ENCODE data around the gene MUC20. TPM values are rescaled to one million over a fixed set of nuclear protein-coding genes. Genes with fewer than 3 reads are reported as not detected.
A peak's percentile ranks its signal among the peaks of the same experiment; 100 is the strongest.
"Not testable (repeated sequence)": the region's sequence is repeated elsewhere in the genome, so short reads cannot be mapped to it uniquely, and the experiment has no call there.

Gene MUC20
- total and polyA plus RNA-seq, 4 donors: 2.9 to 17.8 (median 11.1) TPM

- H3K9me3 ChIP-seq (ENCODE audit: control insufficient read depth, low read length); H3K4me1 ChIP-seq (ENCODE audit: control insufficient read depth in 1 of 2, insufficient read depth in 2 of 2, low read length in 2 of 2); H3K27ac ChIP-seq (ENCODE audit: low read depth in 1 of 2, low read length in 2 of 2); H3K36me3 ChIP-seq (ENCODE audit: control insufficient read depth in 1 of 2, insufficient read depth in 2 of 2, low read length in 1 of 2); H3K27me3 ChIP-seq (ENCODE audit: control insufficient read depth in 1 of 2, insufficient read depth in 2 of 2, low read length in 1 of 2); H3K4me3 ChIP-seq (ENCODE audit: low read length in 2 of 2); intact Hi-C loops (cut with DNase I); ATAC-seq (ENCODE audit: low FRiP score): not testable (repeated sequence)
- 81 to 83% methylated on average over 8 of the region's 11 CpGs for WGBS, 2 donors
- peak in 1 of 2 donors; percentile 64 for DNase-seq
Measured at GRCh38 chr3:195691596-195692353, 29.0 kb upstream of the MUC20 start.

GRCh38 chr3:195692354-195692685, 28.5 kb upstream of the MUC20 start:
- Histone ChIP-seq H3K27me3 (ENCODE audit: control insufficient read depth in 1 of 2, insufficient read depth in 2 of 2, low read length in 1 of 2) (no peaks in the 10 kb centered on the region), H3K4me1 (ENCODE audit: control insufficient read depth in 1 of 2, insufficient read depth in 2 of 2, low read length in 2 of 2) (peaks cover 0 to 2% of the 10 kb centered on the region in 2 donors), H3K9me3 (ENCODE audit: control insufficient read depth, low read length) (no peaks in the 10 kb centered on the region), H3K4me3 (ENCODE audit: low read length in 2 of 2) (no peak overlapping the region), H3K36me3 (ENCODE audit: control insufficient read depth in 1 of 2, insufficient read depth in 2 of 2, low read length in 1 of 2) (peaks cover 2 to 3% of the 10 kb centered on the region in 2 donors), H3K27ac (ENCODE audit: low read depth in 1 of 2, low read length in 2 of 2) (no peak overlapping the region)
- ATAC-seq (ENCODE audit: low FRiP score) (no peak), DNase-seq (peak in 1 of 2 donors; percentile 66)
- WGBS, 2 donors: 33 to 38% methylated on average over 5 of the region's 5 CpGs
- intact Hi-C loops (cut with DNase I): no loop called here

GRCh38 chr3:195692781-195693427, 27.9 kb upstream of the MUC20 start:
- no peaks in the 10 kb centered on the region for H3K9me3 ChIP-seq (ENCODE audit: control insufficient read depth, low read length)
- peaks cover 2 to 3% of the 10 kb centered on the region in 2 donors for H3K36me3 ChIP-seq (ENCODE audit: control insufficient read depth in 1 of 2, insufficient read depth in 2 of 2, low read length in 1 of 2)
- H3K27ac ChIP-seq (ENCODE audit: low read depth in 1 of 2, low read length in 2 of 2): no peak overlapping the region
- 55 to 64% methylated on average over 5 of the region's 5 CpGs for WGBS, 2 donors
- no peak overlapping the region for H3K4me3 ChIP-seq (ENCODE audit: low read length in 2 of 2)
- H3K27me3 ChIP-seq (ENCODE audit: control insufficient read depth in 1 of 2, insufficient read depth in 2 of 2, low read length in 1 of 2): no peaks in the 10 kb centered on the region
- DNase-seq (peak in 1 of 2 donors; percentile 56), ATAC-seq (ENCODE audit: low FRiP score) (no peak)
- intact Hi-C loops (cut with DNase I): no loop called here
- peaks cover 0 to 2% of the 10 kb centered on the region in 2 donors for H3K4me1 ChIP-seq (ENCODE audit: control insufficient read depth in 1 of 2, insufficient read depth in 2 of 2, low read length in 2 of 2)

- peak in 1 of 2 donors; percentile 55 for DNase-seq
- intact Hi-C loops (cut with DNase I): no loop called here
- no peaks in the 10 kb centered on the region for H3K27me3 ChIP-seq (ENCODE audit: control insufficient read depth in 1 of 2, insufficient read depth in 2 of 2, low read length in 1 of 2)
- H3K4me1 ChIP-seq (ENCODE audit: control insufficient read depth in 1 of 2, insufficient read depth in 2 of 2, low read length in 2 of 2): peaks cover 0 to 2% of the 10 kb centered on the region in 2 donors
- 87 to 88% methylated on average over 13 of the region's 13 CpGs for WGBS, 2 donors
- no peaks in the 10 kb centered on the region for H3K9me3 ChIP-seq (ENCODE audit: control insufficient read depth, low read length)
- no peak overlapping the region for H3K27ac ChIP-seq (ENCODE audit: low read depth in 1 of 2, low read length in 2 of 2)
- ATAC-seq (ENCODE audit: low FRiP score): no peak
- H3K4me3 ChIP-seq (ENCODE audit: low read length in 2 of 2): no peak overlapping the region
- peaks cover 2 to 3% of the 10 kb centered on the region in 2 donors for H3K36me3 ChIP-seq (ENCODE audit: control insufficient read depth in 1 of 2, insufficient read depth in 2 of 2, low read length in 1 of 2)
Measured at GRCh38 chr3:195693428-195694216, 27.2 kb upstream of the MUC20 start.

- ATAC-seq (ENCODE audit: low FRiP score); intact Hi-C loops (cut with DNase I); H3K4me1 ChIP-seq (ENCODE audit: control insufficient read depth in 1 of 2, insufficient read depth in 2 of 2, low read length in 2 of 2); H3K4me3 ChIP-seq (ENCODE audit: low read length in 2 of 2); H3K27me3 ChIP-seq (ENCODE audit: control insufficient read depth in 1 of 2, insufficient read depth in 2 of 2, low read length in 1 of 2); H3K27ac ChIP-seq (ENCODE audit: low read depth in 1 of 2, low read length in 2 of 2); H3K36me3 ChIP-seq (ENCODE audit: control insufficient read depth in 1 of 2, insufficient read depth in 2 of 2, low read length in 1 of 2); H3K9me3 ChIP-seq (ENCODE audit: control insufficient read depth, low read length): not testable (repeated sequence)
- 82 to 84% methylated on average over 8 of the region's 8 CpGs for WGBS, 2 donors
- DNase-seq: peak in 1 of 2 donors; percentile 65
Measured at GRCh38 chr3:195694217-195695076, 26.3 kb upstream of the MUC20 start.

GRCh38 chr3:195696632-195697278, 24.0 kb upstream of the MUC20 start:
- H3K4me3 ChIP-seq (ENCODE audit: low read length in 2 of 2): no peak overlapping the region
- 87 to 88% methylated on average over 31 of the region's 31 CpGs for WGBS, 2 donors
- DNase-seq (peak in 1 of 2 donors; percentile 72), ATAC-seq (ENCODE audit: low FRiP score) (peak; percentile 34)
- no peak overlapping the region for H3K27ac ChIP-seq (ENCODE audit: low read depth in 1 of 2, low read length in 2 of 2)
- no peaks in the 10 kb centered on the region for H3K27me3 ChIP-seq (ENCODE audit: control insufficient read depth in 1 of 2, insufficient read depth in 2 of 2, low read length in 1 of 2)
- no peaks in the 10 kb centered on the region for H3K9me3 ChIP-seq (ENCODE audit: control insufficient read depth, low read length)
- H3K36me3 ChIP-seq (ENCODE audit: control insufficient read depth in 1 of 2, insufficient read depth in 2 of 2, low read length in 1 of 2): peaks cover 0 to 2% of the 10 kb centered on the region in 2 donors
- peaks cover 0 to 2% of the 10 kb centered on the region in 2 donors for H3K4me1 ChIP-seq (ENCODE audit: control insufficient read depth in 1 of 2, insufficient read depth in 2 of 2, low read length in 2 of 2)
- intact Hi-C loops (cut with DNase I): no loop called here

GRCh38 chr3:195697582-195698324, 23.0 kb upstream of the MUC20 start:
- peak; percentile 62 for ATAC-seq (ENCODE audit: low FRiP score)
- no peak overlapping the region for H3K27ac ChIP-seq (ENCODE audit: low read depth in 1 of 2, low read length in 2 of 2)
- H3K36me3 ChIP-seq (ENCODE audit: control insufficient read depth in 1 of 2, insufficient read depth in 2 of 2, low read length in 1 of 2): no peaks in the 10 kb centered on the region
- H3K4me3 ChIP-seq (ENCODE audit: low read length in 2 of 2): no peak overlapping the region
- intact Hi-C loops (cut with DNase I): no loop called here
- H3K27me3 ChIP-seq (ENCODE audit: control insufficient read depth in 1 of 2, insufficient read depth in 2 of 2, low read length in 1 of 2): no peaks in the 10 kb centered on the region
- no peaks in the 10 kb centered on the region for H3K4me1 ChIP-seq (ENCODE audit: control insufficient read depth in 1 of 2, insufficient read depth in 2 of 2, low read length in 2 of 2)
- DNase-seq: peak; percentile 43 to 50
- 51 to 56% methylated on average over 11 of the region's 11 CpGs for WGBS, 2 donors
- H3K9me3 ChIP-seq (ENCODE audit: control insufficient read depth, low read length): no peaks in the 10 kb centered on the region

All from aorta (tissue), 5 donors.